ENCODE data around the gene SNX24. TPM values are rescaled to one million over a fixed set of nuclear protein-coding genes. Genes with fewer than 3 reads are reported as not detected.

SNX24 gene
- total and polyA plus RNA-seq, 9 of the 15 experiments (the other 6 are each of a cell fraction or from before 2014, with no cell fraction given): 5.3 to 10.1 (median 7.9) TPM

- TF ChIP-seq MGA (IDR thresholded peaks at IDR 0.05): no peak; the same call in none of the 2 replicates
- TF ChIP-seq TAL1 (IDR thresholded peaks at IDR 0.05): no peak
- TF ChIP-seq CCNT2 (IDR thresholded peaks at IDR 0.05; ENCODE audit: borderline replicate concordance, extremely low read depth, insufficient read length, low read depth, low read length): peak; percentile 95
- TF ChIP-seq POLR2AphosphoS5 (IDR thresholded peaks at IDR 0.05; ENCODE audit: control insufficient read depth, insufficient read depth, low read depth, low read length): peak; percentile 45; the same call in 1 of the 2 replicates
- TF ChIP-seq, protein P1, sequence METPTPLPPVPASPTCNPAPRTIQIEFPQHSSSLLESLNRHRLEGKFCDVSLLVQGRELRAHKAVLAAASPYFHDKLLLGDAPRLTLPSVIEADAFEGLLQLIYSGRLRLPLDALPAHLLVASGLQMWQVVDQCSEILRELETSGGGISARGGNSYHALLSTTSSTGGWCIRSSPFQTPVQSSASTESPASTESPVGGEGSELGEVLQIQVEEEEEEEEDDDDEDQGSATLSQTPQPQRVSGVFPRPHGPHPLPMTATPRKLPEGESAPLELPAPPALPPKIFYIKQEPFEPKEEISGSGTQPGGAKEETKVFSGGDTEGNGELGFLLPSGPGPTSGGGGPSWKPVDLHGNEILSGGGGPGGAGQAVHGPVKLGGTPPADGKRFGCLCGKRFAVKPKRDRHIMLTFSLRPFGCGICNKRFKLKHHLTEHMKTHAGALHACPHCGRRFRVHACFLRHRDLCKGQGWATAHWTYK (CRISPR knock-in tag; IDR thresholded peaks at IDR 0.05): peak; percentile 20; the same call in 1 of the 2 replicates
- TF ChIP-seq, protein P2, sequence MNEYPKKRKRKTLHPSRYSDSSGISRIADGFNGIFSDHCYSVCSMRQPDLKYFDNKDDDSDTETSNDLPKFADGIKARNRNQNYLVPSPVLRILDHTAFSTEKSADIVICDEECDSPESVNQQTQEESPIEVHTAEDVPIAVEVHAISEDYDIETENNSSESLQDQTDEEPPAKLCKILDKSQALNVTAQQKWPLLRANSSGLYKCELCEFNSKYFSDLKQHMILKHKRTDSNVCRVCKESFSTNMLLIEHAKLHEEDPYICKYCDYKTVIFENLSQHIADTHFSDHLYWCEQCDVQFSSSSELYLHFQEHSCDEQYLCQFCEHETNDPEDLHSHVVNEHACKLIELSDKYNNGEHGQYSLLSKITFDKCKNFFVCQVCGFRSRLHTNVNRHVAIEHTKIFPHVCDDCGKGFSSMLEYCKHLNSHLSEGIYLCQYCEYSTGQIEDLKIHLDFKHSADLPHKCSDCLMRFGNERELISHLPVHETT (CRISPR knock-in tag; conservative IDR thresholded peaks at IDR 0.05 in 1 of 2, IDR thresholded peaks at IDR 0.05 in 1 of 2): peak in 1 of 2 experiments; percentile 84; a peak in 2 of 4 replicates
- TF ChIP-seq SMAD4 (CRISPR knock-in tag; conservative IDR thresholded peaks at IDR 0.05): peak; percentile 77
- TF ChIP-seq ZBTB1 (CRISPR knock-in tag; IDR thresholded peaks at IDR 0.05; ENCODE audit: borderline replicate concordance, low read depth): peak; percentile 99
- no peak for TF ChIP-seq NCOA2 (IDR thresholded peaks at IDR 0.05; ENCODE audit: partially characterized antibody in 2 of 2)
- no peak for TF ChIP-seq NCOA4 (IDR thresholded peaks at IDR 0.05; ENCODE audit: partially characterized antibody)
Measured at GRCh38 chr5:122845229-122846050, at the start of gene SNX24 (continued).
